ENCODE measurements around the gene EAF1.
"Not testable (repeated sequence)": the region's sequence is repeated elsewhere in the genome, so short reads cannot be mapped to it uniquely, and the experiment has no call there.

The EAF1 gene

GRCh38 chr3:15479400-15480224 lies 52.2 kb downstream of the EAF1 start:
- DNase-seq (ENCODE audit: low read depth in 2 of 2) = no peak

- DNase-seq (ENCODE audit: low read depth in 2 of 2) = not testable (repeated sequence)
These were observed 57.2 kb downstream of the EAF1 start for GRCh38 chr3:15484551-15484950.

GRCh38 chr3:15486020-15486419 lies 58.6 kb downstream of the EAF1 start:
- DNase-seq (ENCODE audit: low read depth in 2 of 2) = no peak

GRCh38 chr3:15486979-15487378 lies 59.6 kb downstream of the EAF1 start:
- DNase-seq (ENCODE audit: low read depth in 2 of 2) = no peak

GRCh38 chr3:15488002-15488401 lies 60.6 kb downstream of the EAF1 start:
- DNase-seq (ENCODE audit: low read depth in 2 of 2) = no peak

DNA sequence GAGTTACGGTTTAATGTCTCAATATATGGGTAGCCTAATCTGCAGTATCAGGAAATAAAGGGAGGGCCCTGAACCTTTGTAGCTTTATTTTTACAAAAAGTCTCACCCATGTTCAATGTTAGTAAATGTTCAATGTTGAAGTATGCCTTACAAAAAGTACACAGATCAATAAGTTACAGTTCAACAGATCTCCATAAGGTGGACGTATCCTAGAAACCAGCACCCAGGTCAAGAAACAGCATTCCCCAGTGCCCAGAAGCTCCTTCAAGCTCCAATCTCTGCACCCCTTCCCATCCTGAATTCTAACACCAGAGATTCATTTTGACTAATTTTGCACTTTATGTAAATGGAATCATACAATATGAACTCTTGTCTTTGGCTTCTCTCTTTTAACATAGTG lies 62.8 kb downstream of the EAF1 start:
- DNase-seq (ENCODE audit: low read depth in 2 of 2) = no peak

GRCh38 chr3:15491143-15491542 lies 63.7 kb downstream of the EAF1 start:
- DNase-seq (ENCODE audit: low read depth in 2 of 2) = no peak

Measured in stimulated activated CD4-positive, alpha-beta T cell treated with anti-CD3 and anti-CD28 coated beads, Interleukin-12 subunit alpha, Interleukin-12 subunit beta, amount 100 ng/mL, for 24 hours (primary cell).